SK-N-SH (cell line): Measurements from ENCODE around the gene BTF3. TPM values are rescaled to one million over a fixed set of nuclear protein-coding genes. Genes with fewer than 3 reads are reported as not detected.

Source experiments
- CTCF ChIA-PET: fragments of 300-600, 350-600 bp; formaldehyde crosslinking; extraction: SDS; loops from one replicate; lab custom pipeline; 2021; lab: Yijun Ruan, JAX
- POLR2A ChIA-PET: fragments of 350-600 bp; sonication (Branson Sonifier 250); formaldehyde crosslinking; extraction: SDS; loops from one replicate; lab custom pipeline; 2020; ENCODE audit warnings: antibody characterized with exemption, inconsistent platforms; lab: Yijun Ruan, JAX
- DNase-seq: peaks from one replicate; pipeline ENCODE4 v3.0.0; 2012
- H2AFZ ChIP-seq: fragments of 200-600 bp; sonication (generic); 2 replicates; pipeline ENCODE4 v1.8.1; 2016; ENCODE audit warnings: antibody characterized with exemption, mild to moderate bottlenecking, low read depth
- H3F3A ChIP-seq: fragments of 200-600 bp; sonication (generic); replicated peaks from 2 replicates; pipeline ENCODE3; 2016; ENCODE audit warnings: antibody characterized with exemption, mild to moderate bottlenecking; ENCODE audit not compliant: insufficient read depth
- H3K27ac ChIP-seq, 2 experiments: fragments of 200-500 bp in 1 of 2; fragments of 200-600 bp in 1 of 2; sonication (Bioruptor generic) in 1 of 2; sonication (generic), shearing (Covaris generic) in 1 of 2; 2 replicates each; pipeline versions ENCODE4 v1.5.1 to v1.6.1; 2014 to 2016; ENCODE audit warnings: low read depth in 2 of 2, inconsistent platforms in 1 of 2, low read length in 1 of 2, mild to moderate bottlenecking in 1 of 2, mixed read lengths in 1 of 2
- H3K27me3 ChIP-seq: fragments of 200-600 bp; sonication (generic), shearing (Covaris generic); 2 replicates; pipeline ENCODE4 v1.6.1; 2016; ENCODE audit warnings: mixed run types; ENCODE audit not compliant: insufficient read depth
- H3K36me3 ChIP-seq, 2 experiments: fragments of 200-500 bp in 1 of 2; fragments of 200-600 bp in 1 of 2; sonication (Bioruptor generic) in 1 of 2; sonication (generic) in 1 of 2; replicated peaks in 1 of 2; 2 replicates each; pipeline versions ENCODE3 to v1.5.1; 2014 to 2016; ENCODE audit warnings: low read length in 1 of 2, mild to moderate bottlenecking in 1 of 2; ENCODE audit not compliant: insufficient read depth in 2 of 2, control insufficient read depth in 1 of 2
- H3K4me1 ChIP-seq, 2 experiments: fragments of 200-500 bp in 1 of 2; fragments of 200-600 bp in 1 of 2; sonication (Bioruptor generic) in 1 of 2; sonication (generic), shearing (Covaris generic) in 1 of 2; 2 replicates each; pipeline versions ENCODE4 v1.5.1 to v1.6.1; 2014 to 2016; ENCODE audit warnings: low read depth in 1 of 2, low read length in 1 of 2, mixed run types in 1 of 2; ENCODE audit not compliant: insufficient read depth in 2 of 2, control insufficient read depth in 1 of 2
- H3K4me2 ChIP-seq: fragments of 200-600 bp; sonication (generic), shearing (Covaris generic); 2 replicates; pipeline ENCODE4 v1.6.1; 2017; ENCODE audit warnings: mixed run types
- H3K4me3 ChIP-seq, 2 experiments: fragments of 200-500 bp in 1 of 2; fragments of 200-600 bp in 1 of 2; sonication (Bioruptor generic) in 1 of 2; sonication (generic), shearing (Covaris generic) in 1 of 2; 2 replicates each; pipeline versions ENCODE4 v1.5.1 to v1.8.1; 2014 to 2016; ENCODE audit warnings: low read depth in 2 of 2, inconsistent platforms in 1 of 2, low read length in 1 of 2, mild to moderate bottlenecking in 1 of 2, mixed read lengths in 1 of 2, moderate library complexity in 1 of 2
- H3K79me2 ChIP-seq: fragments of 200-600 bp; sonication (generic); 2 replicates; pipeline ENCODE4 v1.8.1; 2017; ENCODE audit warnings: mild to moderate bottlenecking; ENCODE audit not compliant: insufficient read depth
- H3K9ac ChIP-seq: fragments of 200-600 bp; sonication (generic); 2 replicates; pipeline ENCODE4 v1.6.1; 2017; ENCODE audit warnings: mixed run types
- H3K9me2 ChIP-seq: fragments of 200-600 bp; sonication (generic); 2 replicates; pipeline ENCODE4 v1.6.1; 2017; ENCODE audit warnings: mixed run types
- H3K9me3 ChIP-seq: fragments of 200-600 bp; sonication (generic); 2 replicates; pipeline ENCODE4 v1.6.1; 2017; ENCODE audit warnings: mixed run types, mild to moderate bottlenecking, moderate library complexity
- H4K20me1 ChIP-seq: fragments of 200-600 bp; sonication (generic); 2 replicates; pipeline ENCODE4 v1.6.1; 2017; ENCODE audit warnings: mild to moderate bottlenecking, mixed run types; ENCODE audit not compliant: insufficient read depth
- CHD2 ChIP-seq: fragments of 150-350 bp; IDR thresholded peaks from 2 replicates; pipeline ENCODE4 v1.6.1; 2018; ENCODE audit warnings: low read length; ENCODE audit not compliant: partially characterized antibody
- FOSL2 ChIP-seq: IDR thresholded peaks from 2 replicates; pipeline ENCODE4 v1.4.0; 2012; ENCODE audit warnings: low read depth, mild to moderate bottlenecking, moderate library complexity, borderline replicate concordance
- FOXJ3 ChIP-seq: sonication (generic); formaldehyde crosslinking; IDR thresholded peaks from 2 replicates; pipeline ENCODE4 v1.5.1; 2020; ENCODE audit warnings: mild to moderate bottlenecking, missing genetic modification reagents
- GABPA ChIP-seq: IDR thresholded peaks from 2 replicates; pipeline ENCODE4 v1.4.0; 2012; ENCODE audit warnings: low read depth, mild to moderate bottlenecking
- GATA2 ChIP-seq: sonication (generic); formaldehyde crosslinking; IDR thresholded peaks from 2 replicates; pipeline ENCODE4 v1.5.0; 2020; ENCODE audit warnings: mild to moderate bottlenecking, missing genetic modification reagents
- NFIC ChIP-seq: IDR thresholded peaks from 2 replicates; pipeline ENCODE4 v1.4.0; 2012; ENCODE audit warnings: borderline replicate concordance
- PBX3 ChIP-seq: IDR thresholded peaks from 2 replicates; pipeline ENCODE4; 2012
- REST ChIP-seq: IDR thresholded peaks from 2 replicates; pipeline ENCODE4 v1.6.1; 2012; ENCODE audit warnings: mild to moderate bottlenecking, low read depth, low read length, moderate library complexity
- RFX5 ChIP-seq: IDR thresholded peaks from 2 replicates; pipeline ENCODE4 v1.6.1; 2012; ENCODE audit warnings: mild to moderate bottlenecking, improper control_type of control experiment, low read length
- SIN3A ChIP-seq: IDR thresholded peaks from 2 replicates; pipeline ENCODE4 v1.6.1; 2012; ENCODE audit warnings: low read depth, mild to moderate bottlenecking, low read length, moderate library complexity, borderline replicate concordance
- TAF1 ChIP-seq: IDR thresholded peaks from 2 replicates; pipeline ENCODE4 v1.6.1; 2012; ENCODE audit warnings: low read depth, mild to moderate bottlenecking, low read length, moderate library complexity, borderline replicate concordance
- TCF12 ChIP-seq: IDR thresholded peaks from 2 replicates; pipeline ENCODE4 v1.4.0; 2012
- TEAD4 ChIP-seq: IDR thresholded peaks from 2 replicates; pipeline ENCODE4 v1.4.0; 2012; ENCODE audit warnings: mild to moderate bottlenecking, borderline replicate concordance; ENCODE audit not compliant: insufficient read depth
- USF1 ChIP-seq: IDR thresholded peaks from 2 replicates; pipeline ENCODE4 v1.4.0; 2012; ENCODE audit warnings: low read depth, borderline replicate concordance
- USF2 ChIP-seq: fragments of 150-350 bp; IDR thresholded peaks from 2 replicates; pipeline ENCODE4 v1.6.1; 2017; ENCODE audit warnings: antibody characterized with exemption, low read length, low read depth, borderline replicate concordance
- YY1 ChIP-seq: IDR thresholded peaks from 2 replicates; pipeline ENCODE4 v1.4.0; 2012; ENCODE audit warnings: low read depth, mild to moderate bottlenecking
- WGBS: methylation state at CpG from one replicate; pipeline ENCODE4 v1.1.6; 2017; ENCODE audit warnings: low lambda C conversion rate; 5-methylcytosine and 5-hydroxymethylcytosine counted together
- polyA plus RNA-seq, 3 experiments: library from polyadenylated mRNA; depleted of rRNA; stranded (reverse); fragments of >200 nt; gene quantifications; 2 replicates each; pipeline ENCODE4 v1.2.3, GENCODE V29; 2012

Gene BTF3
- polyA plus RNA-seq, 1 of the 3 experiments (the other 2 are of a cell fraction): 492 TPM

- TF ChIP-seq USF1 (no peak), PBX3 (no peak), SIN3A (no peak), TEAD4 (no peak), FOSL2 (no peak)
These were observed 27.5 kb downstream of the BTF3 start (continued) for GRCh38 chr5:73525606-73526203.

GRCh38 chr5:73528248-73528647 lies 30.0 kb downstream of the BTF3 start:
- no peak for TF ChIP-seq CHD2
- no peak for TF ChIP-seq FOXJ3 (CRISPR knock-in tag)
- TF ChIP-seq GATA2: no peak
- TF ChIP-seq TEAD4: no peak
- no peak for TF ChIP-seq GABPA
- Histone ChIP-seq H2AFZ (no peak overlapping the region), H3K79me2 (no peaks in the 10 kb centered on the region), H4K20me1 (no peaks in the 10 kb centered on the region), H3F3A (peaks cover 4% of the 10 kb centered on the region), H3K27me3 (no peaks in the 10 kb centered on the region), H3K9me3 (no peaks in the 10 kb centered on the region), H3K9ac (no peak overlapping the region), H3K4me1 (peaks cover 0 to 7% of the 10 kb centered on the region in 2 experiments; a peak in 1 of 4 replicates), H3K27ac (no peak overlapping the region), H3K4me3 (no peak overlapping the region), H3K4me2 (no peak overlapping the region), H3K36me3 (no peaks in the 10 kb centered on the region), H3K9me2 (no peaks in the 10 kb centered on the region)
- 86% methylated on average over 3 of the region's 3 CpGs for WGBS
- DNase-seq: no peak
- ChIA-PET POLR2A (no interaction called here), CTCF (interaction anchor here (1.0 to 9.8 kb wide), 3 partner anchors 8 to 77 kb away, joined by 3 to 100 read pairs (median 5); no protein-coding TSS in a partner anchor)

GRCh38 chr5:73529081-73529480 lies 30.8 kb downstream of the BTF3 start:
- CTCF ChIA-PET: interaction anchor here (1.0 to 9.8 kb wide), 3 partner anchors 8 to 78 kb away, joined by 3 to 100 read pairs (median 3); no protein-coding TSS in a partner anchor
- WGBS: 22% methylated on average over 1 of the region's 1 CpG
- TF ChIP-seq USF1: no peak
- TF ChIP-seq TCF12: no peak
- no peak for TF ChIP-seq NFIC
- TF ChIP-seq FOSL2: no peak
- TF ChIP-seq USF2: no peak
- TF ChIP-seq GATA2: no peak
- no peak for TF ChIP-seq YY1
- no peak for TF ChIP-seq TAF1
- TF ChIP-seq REST: no peak
- no peak for TF ChIP-seq RFX5
- TF ChIP-seq SIN3A: no peak

More at GRCh38 chr5:73529081-73529480, 30.8 kb downstream of the BTF3 start:
- Histone ChIP-seq H3K9me2 (no peaks in the 10 kb centered on the region), H3K4me2 (no peak overlapping the region), H3K79me2 (no peaks in the 10 kb centered on the region), H3K27ac (no peak overlapping the region), H3F3A (peaks cover 5% of the 10 kb centered on the region), H2AFZ (no peak overlapping the region), H3K4me1 (peaks cover 0 to 7% of the 10 kb centered on the region in 2 experiments; a peak in 1 of 4 replicates), H4K20me1 (no peaks in the 10 kb centered on the region), H3K9ac (no peak overlapping the region), H3K27me3 (no peaks in the 10 kb centered on the region), H3K4me3 (no peak overlapping the region), H3K36me3 (no peaks in the 10 kb centered on the region), H3K9me3 (no peaks in the 10 kb centered on the region)
- POLR2A ChIA-PET: no interaction called here
- DNase-seq: no peak
